ENCODE data around the gene ARHGAP33. TPM values are rescaled to one million over a fixed set of nuclear protein-coding genes. Genes with fewer than 3 reads are reported as not detected.

ARHGAP33 gene
- total RNA-seq, 1 donor, result 2.2 TPM

GRCh38 chr19:35773020-35773806, 2.2 kb upstream of the ARHGAP33 start:
- no peak overlapping the region for H3K4me3 ChIP-seq (ENCODE audit: insufficient read depth, low read length)
- peaks cover 7% of the 10 kb centered on the region for H3K4me1 ChIP-seq (ENCODE audit: insufficient read depth, low read length)
- H3K36me3 ChIP-seq (ENCODE audit: insufficient read depth, low read length), result peaks cover 7% of the 10 kb centered on the region
- no peak overlapping the region for H2AFZ ChIP-seq (ENCODE audit: low read length)
- H3K4me2 ChIP-seq (ENCODE audit: insufficient read depth, low read length), result no peak overlapping the region
- H3K27ac ChIP-seq (ENCODE audit: low read depth, low read length), result no peak overlapping the region
- no peak for TF ChIP-seq CTCF (IDR thresholded peaks at IDR 0.05; ENCODE audit: extremely low read depth, low read depth, low read length)
- DNase-seq (ENCODE audit: insufficient read length, low spot score, missing footprints), result peak; percentile 88
- no peaks in the 10 kb centered on the region for H4K20me1 ChIP-seq (ENCODE audit: insufficient read depth, low read length)
- H3K79me2 ChIP-seq (ENCODE audit: insufficient read depth, low read length), result peaks cover 2% of the 10 kb centered on the region
- no peaks in the 10 kb centered on the region for H3K27me3 ChIP-seq (ENCODE audit: insufficient read depth, low read length)
- H3K9me3 ChIP-seq (ENCODE audit: low read depth, low read length), result no peaks in the 10 kb centered on the region

DNA sequence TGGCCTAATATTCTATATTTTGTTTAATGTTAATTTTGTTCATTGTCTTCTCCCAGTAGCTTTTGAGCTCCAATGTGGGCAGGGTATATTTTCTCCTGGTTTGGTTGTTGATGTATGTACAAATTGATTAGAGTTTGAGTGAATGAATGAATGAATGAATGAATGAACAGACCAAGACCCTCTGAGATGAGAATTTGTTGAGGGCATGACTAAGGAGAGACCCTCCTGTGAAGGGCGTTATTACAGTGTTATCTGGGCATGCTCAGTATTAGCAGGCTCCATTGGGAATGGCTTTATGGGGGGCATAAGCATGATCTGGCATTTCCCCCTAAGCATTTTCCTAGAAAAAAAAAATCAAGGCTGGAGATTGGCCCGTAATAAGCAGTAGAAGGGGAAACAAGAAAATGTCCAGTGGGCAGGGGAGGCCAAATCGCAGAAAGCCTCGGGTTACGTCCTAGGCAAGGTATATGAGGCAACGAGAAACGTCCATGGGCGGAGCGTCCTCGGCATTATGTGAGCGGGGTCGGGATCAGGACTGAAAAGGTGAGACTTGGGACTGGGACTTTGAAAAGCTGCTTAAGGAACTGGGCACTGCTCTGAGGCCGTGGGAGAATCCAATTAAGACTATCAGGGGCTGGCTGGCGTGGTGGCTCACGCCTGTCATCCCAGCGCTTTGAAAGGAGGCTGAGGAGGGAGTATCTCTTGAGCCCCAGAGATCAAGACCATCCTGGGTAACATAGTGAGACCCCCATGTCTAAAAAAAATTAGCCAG, 904 bp upstream of the ARHGAP33 start:
- no peak for TF ChIP-seq CTCF (IDR thresholded peaks at IDR 0.05; ENCODE audit: extremely low read depth, low read depth, low read length)
- H3K9me3 ChIP-seq (ENCODE audit: low read depth, low read length), result no peaks in the 10 kb centered on the region
- H3K4me1 ChIP-seq (ENCODE audit: insufficient read depth, low read length), result peaks cover 7% of the 10 kb centered on the region
- H3K27ac ChIP-seq (ENCODE audit: low read depth, low read length), result no peak overlapping the region
- no peaks in the 10 kb centered on the region for H3K36me3 ChIP-seq (ENCODE audit: insufficient read depth, low read length)
- no peaks in the 10 kb centered on the region for H4K20me1 ChIP-seq (ENCODE audit: insufficient read depth, low read length)
- no peaks in the 10 kb centered on the region for H3K27me3 ChIP-seq (ENCODE audit: insufficient read depth, low read length)
- peak overlapping the region; percentile 90 for H3K4me2 ChIP-seq (ENCODE audit: insufficient read depth, low read length)
- peaks cover 2% of the 10 kb centered on the region for H3K79me2 ChIP-seq (ENCODE audit: insufficient read depth, low read length)
- H2AFZ ChIP-seq (ENCODE audit: low read length), result peak overlapping the region; percentile 66
- DNase-seq (ENCODE audit: insufficient read length, low spot score, missing footprints), result peak; percentile 31
- H3K4me3 ChIP-seq (ENCODE audit: insufficient read depth, low read length), result peak overlapping the region; percentile 79

DNA sequence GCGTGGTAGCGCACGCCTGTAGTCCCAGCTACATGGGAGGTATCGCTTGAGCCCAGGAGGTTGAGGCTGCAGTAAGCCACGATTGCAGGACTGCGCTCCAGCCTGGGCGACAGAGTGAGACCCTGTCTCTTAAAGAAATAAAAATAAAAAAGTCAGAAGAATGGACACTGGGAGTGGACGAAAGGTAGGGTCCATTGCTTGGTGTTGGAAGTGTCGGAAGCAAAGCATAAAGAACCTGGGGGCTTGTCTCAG, 392 bp upstream of the ARHGAP33 start:
- Histone ChIP-seq H3K4me3 (ENCODE audit: insufficient read depth, low read length) (peak overlapping the region; percentile 79), H2AFZ (ENCODE audit: low read length) (peak overlapping the region; percentile 66), H3K79me2 (ENCODE audit: insufficient read depth, low read length) (peaks cover 2% of the 10 kb centered on the region), H3K9me3 (ENCODE audit: low read depth, low read length) (no peaks in the 10 kb centered on the region), H3K27ac (ENCODE audit: low read depth, low read length) (no peak overlapping the region), H3K4me2 (ENCODE audit: insufficient read depth, low read length) (peak overlapping the region; percentile 90), H3K36me3 (ENCODE audit: insufficient read depth, low read length) (no peaks in the 10 kb centered on the region), H3K27me3 (ENCODE audit: insufficient read depth, low read length) (no peaks in the 10 kb centered on the region), H4K20me1 (ENCODE audit: insufficient read depth, low read length) (no peaks in the 10 kb centered on the region), H3K4me1 (ENCODE audit: insufficient read depth, low read length) (peaks cover 7% of the 10 kb centered on the region)
- TF ChIP-seq CTCF (IDR thresholded peaks at IDR 0.05; ENCODE audit: extremely low read depth, low read depth, low read length), result no peak
- no peak for DNase-seq (ENCODE audit: insufficient read length, low spot score, missing footprints)

DNA sequence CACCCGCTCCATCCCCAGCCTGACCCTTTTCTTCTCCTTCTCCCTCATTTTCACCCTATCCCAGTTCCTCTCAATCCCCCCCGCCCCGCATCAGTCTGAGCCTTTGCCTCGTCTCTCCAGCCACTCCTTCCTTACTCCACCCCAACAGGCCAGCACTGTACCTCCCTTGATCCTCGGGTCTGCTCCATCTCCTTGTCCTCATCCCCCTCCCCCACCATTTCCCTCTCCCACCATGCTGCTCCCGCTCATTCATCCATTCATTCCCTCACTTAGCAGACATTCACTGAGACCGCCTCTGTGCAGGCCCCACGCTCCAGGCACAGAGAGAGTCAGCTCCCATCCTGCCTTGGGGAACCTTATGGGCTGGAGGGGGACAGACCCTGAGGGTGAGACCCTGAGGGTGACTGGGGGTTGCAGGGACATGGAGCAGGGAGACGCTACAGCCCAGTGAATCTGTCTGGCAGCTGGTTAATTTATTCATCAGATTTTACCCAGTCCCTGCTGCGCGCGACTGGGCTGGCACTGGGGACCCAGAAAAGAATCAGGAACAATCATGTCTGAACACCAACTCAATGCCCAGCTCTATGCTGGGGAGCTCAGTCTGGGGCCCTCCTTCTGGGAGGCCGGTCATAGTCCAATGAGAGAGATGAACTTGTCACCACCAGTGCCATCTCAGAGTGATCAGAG, 881 bp downstream of the ARHGAP33 start:
- H3K4me1 ChIP-seq (ENCODE audit: insufficient read depth, low read length), result peaks cover 7% of the 10 kb centered on the region
- H2AFZ ChIP-seq (ENCODE audit: low read length), result peak overlapping the region; percentile 56
- H3K27me3 ChIP-seq (ENCODE audit: insufficient read depth, low read length), result no peaks in the 10 kb centered on the region
- no peaks in the 10 kb centered on the region for H3K9me3 ChIP-seq (ENCODE audit: low read depth, low read length)
- H3K27ac ChIP-seq (ENCODE audit: low read depth, low read length), result no peak overlapping the region
- TF ChIP-seq CTCF (IDR thresholded peaks at IDR 0.05; ENCODE audit: extremely low read depth, low read depth, low read length), result no peak
- H3K79me2 ChIP-seq (ENCODE audit: insufficient read depth, low read length), result peaks cover 2% of the 10 kb centered on the region
- peak overlapping the region; percentile 79 for H3K4me3 ChIP-seq (ENCODE audit: insufficient read depth, low read length)
- H4K20me1 ChIP-seq (ENCODE audit: insufficient read depth, low read length), result no peaks in the 10 kb centered on the region
- H3K36me3 ChIP-seq (ENCODE audit: insufficient read depth, low read length), result no peaks in the 10 kb centered on the region
- DNase-seq (ENCODE audit: insufficient read length, low spot score, missing footprints), result peak; percentile 84
- H3K4me2 ChIP-seq (ENCODE audit: insufficient read depth, low read length), result peak overlapping the region; percentile 90
